ENCODE data around the gene RYR3.

DNA sequence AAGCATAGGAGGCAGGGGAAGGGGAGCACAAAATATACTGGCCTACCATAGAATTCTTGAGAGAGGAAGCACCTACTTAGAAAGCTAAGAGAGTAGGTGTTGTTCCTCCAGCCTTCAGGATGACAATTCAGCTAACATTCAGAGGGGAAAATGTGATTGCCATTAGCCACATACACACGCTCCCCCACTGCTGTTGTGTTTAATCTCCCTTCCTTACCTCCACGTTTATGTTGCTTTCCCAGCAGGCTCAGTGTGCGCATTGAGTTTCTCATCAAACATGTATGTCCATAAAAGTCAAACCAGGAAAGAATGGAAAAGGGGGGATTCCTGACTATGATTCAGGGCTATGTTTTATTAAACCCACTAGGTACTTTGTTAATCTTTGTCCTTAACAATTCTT, 512.4 kb downstream of the RYR3 start:
- TF ChIP-seq, protein P1, sequence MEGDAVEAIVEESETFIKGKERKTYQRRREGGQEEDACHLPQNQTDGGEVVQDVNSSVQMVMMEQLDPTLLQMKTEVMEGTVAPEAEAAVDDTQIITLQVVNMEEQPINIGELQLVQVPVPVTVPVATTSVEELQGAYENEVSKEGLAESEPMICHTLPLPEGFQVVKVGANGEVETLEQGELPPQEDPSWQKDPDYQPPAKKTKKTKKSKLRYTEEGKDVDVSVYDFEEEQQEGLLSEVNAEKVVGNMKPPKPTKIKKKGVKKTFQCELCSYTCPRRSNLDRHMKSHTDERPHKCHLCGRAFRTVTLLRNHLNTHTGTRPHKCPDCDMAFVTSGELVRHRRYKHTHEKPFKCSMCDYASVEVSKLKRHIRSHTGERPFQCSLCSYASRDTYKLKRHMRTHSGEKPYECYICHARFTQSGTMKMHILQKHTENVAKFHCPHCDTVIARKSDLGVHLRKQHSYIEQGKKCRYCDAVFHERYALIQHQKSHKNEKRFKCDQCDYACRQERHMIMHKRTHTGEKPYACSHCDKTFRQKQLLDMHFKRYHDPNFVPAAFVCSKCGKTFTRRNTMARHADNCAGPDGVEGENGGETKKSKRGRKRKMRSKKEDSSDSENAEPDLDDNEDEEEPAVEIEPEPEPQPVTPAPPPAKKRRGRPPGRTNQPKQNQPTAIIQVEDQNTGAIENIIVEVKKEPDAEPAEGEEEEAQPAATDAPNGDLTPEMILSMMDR (IDR thresholded peaks at IDR 0.05): no peak
- TF ChIP-seq POLR2A (IDR thresholded peaks at IDR 0.05): no peak
